ENCODE measurements around the gene AQP1.

Gene AQP1

DNA sequence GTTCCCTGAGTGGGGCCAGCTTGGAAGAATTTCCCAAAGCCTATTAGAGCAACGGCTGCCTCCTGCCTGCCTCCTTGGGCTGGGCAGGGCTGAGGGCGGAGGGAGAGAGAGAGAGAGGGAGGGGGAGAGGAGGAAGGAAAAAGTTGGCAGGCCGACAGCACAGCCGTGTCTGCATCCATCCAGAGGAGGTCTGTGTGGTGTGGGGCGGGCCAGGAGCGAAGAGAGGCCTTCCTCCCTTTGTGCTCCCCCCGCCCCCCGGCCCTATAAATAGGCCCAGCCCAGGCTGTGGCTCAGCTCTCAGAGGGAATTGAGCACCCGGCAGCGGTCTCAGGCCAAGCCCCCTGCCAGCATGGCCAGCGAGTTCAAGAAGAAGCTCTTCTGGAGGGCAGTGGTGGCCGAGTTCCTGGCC lies at the start of gene AQP1:
TSS of gene AQP1 (plus strand) at position 293 of the 409 bp plus-strand sequence. CDS start at position 350, 57 bp downstream.
- DNase-seq (ENCODE audit: low spot score in 2 of 2) (no peak), ATAC-seq (ENCODE audit: low read depth) (no peak)
- H3K4me1 Mint-ChIP-seq = peaks cover 4% of the 10 kb centered on the region
- H3K27ac Mint-ChIP-seq = no peak within 1 kb of the TSS
- H3K36me3 Mint-ChIP-seq = no peaks in the 10 kb centered on the region
- peaks cover 9% of the 10 kb centered on the region for H3K27me3 Mint-ChIP-seq
- no peak within 1 kb of the TSS for H3K4me3 Mint-ChIP-seq
- no peaks in the 10 kb centered on the region for H3K9me3 Mint-ChIP-seq

DNA sequence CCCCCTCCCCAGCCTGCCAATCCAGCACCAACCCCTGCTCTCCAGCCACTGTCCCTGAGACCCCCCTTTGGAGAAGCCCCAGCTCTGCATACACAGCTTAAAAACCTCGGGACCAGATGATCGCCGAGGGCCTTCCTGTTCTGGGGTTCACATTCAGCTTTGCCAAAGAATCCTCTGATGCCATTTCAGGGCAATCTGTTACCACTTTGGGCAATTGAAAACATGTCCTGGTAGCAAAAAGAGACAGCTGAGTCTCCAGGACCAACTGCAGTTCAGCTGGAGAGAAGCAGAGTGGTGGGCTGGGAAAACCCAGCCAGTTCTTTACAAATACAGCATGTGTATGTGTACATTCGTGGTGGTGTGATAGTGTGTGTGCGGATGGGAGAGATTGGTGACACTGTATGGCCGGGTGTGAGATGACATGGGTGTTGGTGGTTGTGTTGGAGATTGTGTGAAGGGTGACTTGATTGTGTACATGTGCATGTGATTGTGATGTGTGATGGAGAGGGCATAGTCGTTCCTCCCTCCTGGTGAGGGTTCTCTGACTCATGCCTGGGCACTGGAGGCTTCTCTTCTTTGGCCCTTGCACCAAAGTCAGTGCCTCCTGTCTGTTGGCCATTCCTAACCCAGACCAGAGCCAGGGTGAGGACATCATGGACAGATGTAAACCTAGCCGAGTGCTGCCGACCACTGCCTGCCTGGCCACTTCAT lies 48.5 kb upstream of the AQP1 start:
- DNase-seq (ENCODE audit: low spot score in 2 of 2) (no peak), ATAC-seq (ENCODE audit: low read depth) (no peak)
- H3K4me1 Mint-ChIP-seq = no peaks in the 10 kb centered on the region
- H3K27ac Mint-ChIP-seq = no peak overlapping the region
- no peak overlapping the region for H3K4me3 Mint-ChIP-seq
- no peaks in the 10 kb centered on the region for H3K36me3 Mint-ChIP-seq
- H3K9me3 Mint-ChIP-seq = no peaks in the 10 kb centered on the region
- no peaks in the 10 kb centered on the region for H3K27me3 Mint-ChIP-seq

DNA sequence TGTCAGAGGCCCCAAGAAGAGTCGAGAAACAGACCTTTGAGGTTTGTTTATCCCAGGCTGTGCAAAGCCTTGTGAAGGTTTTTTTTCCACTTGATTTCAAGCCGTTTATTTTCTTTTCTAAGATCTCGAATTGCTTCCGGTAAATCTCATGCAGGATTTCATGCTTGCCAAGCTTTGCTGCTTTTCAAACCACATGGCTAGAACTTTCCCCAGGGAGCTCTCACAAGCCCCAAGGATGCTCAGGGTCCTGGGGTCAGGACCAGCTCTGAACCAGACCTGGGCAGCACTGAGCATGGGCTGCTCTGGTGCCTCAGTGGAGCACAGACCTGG lies 48.0 kb upstream of the AQP1 start:
- no peak overlapping the region for H3K4me3 Mint-ChIP-seq
- H3K36me3 Mint-ChIP-seq = no peaks in the 10 kb centered on the region
- DNase-seq (ENCODE audit: low spot score in 2 of 2) (no peak), ATAC-seq (ENCODE audit: low read depth) (no peak)
- no peaks in the 10 kb centered on the region for H3K9me3 Mint-ChIP-seq
- no peaks in the 10 kb centered on the region for H3K27me3 Mint-ChIP-seq
- no peaks in the 10 kb centered on the region for H3K4me1 Mint-ChIP-seq
- no peak overlapping the region for H3K27ac Mint-ChIP-seq

DNA sequence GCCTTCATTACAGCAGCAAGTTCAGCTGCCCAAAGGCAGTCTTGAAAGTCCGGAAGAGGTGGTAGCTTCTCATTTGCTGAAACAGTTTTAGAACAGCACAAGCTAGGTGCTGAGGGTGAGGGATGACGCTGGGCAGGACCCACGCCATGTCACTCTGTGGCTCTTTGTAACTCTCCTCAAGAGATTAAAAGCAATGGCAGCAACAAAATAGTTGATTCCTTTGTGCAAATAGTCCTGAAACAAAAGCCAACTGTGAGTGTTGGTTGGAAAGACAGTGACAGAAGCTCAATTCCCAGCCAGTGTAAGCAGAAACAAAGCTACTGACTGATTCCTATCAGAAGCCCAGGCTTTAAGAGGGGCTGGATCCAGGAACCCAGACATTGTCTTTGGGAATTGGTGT lies 47.6 kb upstream of the AQP1 start:
- no peaks in the 10 kb centered on the region for H3K9me3 Mint-ChIP-seq

DNA sequence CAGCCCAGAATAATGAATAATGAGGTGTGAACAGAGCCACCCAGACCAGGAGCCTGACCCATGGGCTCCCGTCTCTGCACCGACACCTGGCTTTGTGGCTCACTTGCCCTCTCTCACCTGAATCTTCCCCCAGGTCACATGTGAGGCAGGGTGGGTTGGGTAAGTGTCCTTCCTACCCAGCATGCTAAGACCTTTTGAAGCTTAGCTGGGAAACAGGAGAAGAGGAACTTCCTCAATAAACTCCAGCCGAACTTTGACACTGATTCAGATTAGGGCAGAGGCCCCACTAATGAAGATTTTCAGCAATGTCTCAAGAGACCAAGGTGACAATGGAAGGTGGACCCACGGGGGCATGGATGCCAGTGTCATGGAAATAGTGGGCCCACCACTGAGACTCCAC lies 46.6 kb upstream of the AQP1 start:
- no peaks in the 10 kb centered on the region for H3K4me1 Mint-ChIP-seq
- H3K27me3 Mint-ChIP-seq = no peaks in the 10 kb centered on the region
- DNase-seq (ENCODE audit: low spot score in 2 of 2) (no peak), ATAC-seq (ENCODE audit: low read depth) (no peak)
- H3K4me3 Mint-ChIP-seq = no peak overlapping the region
- H3K36me3 Mint-ChIP-seq = no peaks in the 10 kb centered on the region
- H3K9me3 Mint-ChIP-seq = no peaks in the 10 kb centered on the region
- no peak overlapping the region for H3K27ac Mint-ChIP-seq

More for the DNA sequence above, 47.6 kb upstream of the AQP1 start:
- ATAC-seq (ENCODE audit: low read depth) (no peak), DNase-seq (ENCODE audit: low spot score in 2 of 2) (no peak)
- Mint-ChIP-seq H3K4me3 (no peak overlapping the region), H3K27me3 (no peaks in the 10 kb centered on the region), H3K36me3 (no peaks in the 10 kb centered on the region), H3K27ac (no peak overlapping the region), H3K4me1 (no peaks in the 10 kb centered on the region)

DNA sequence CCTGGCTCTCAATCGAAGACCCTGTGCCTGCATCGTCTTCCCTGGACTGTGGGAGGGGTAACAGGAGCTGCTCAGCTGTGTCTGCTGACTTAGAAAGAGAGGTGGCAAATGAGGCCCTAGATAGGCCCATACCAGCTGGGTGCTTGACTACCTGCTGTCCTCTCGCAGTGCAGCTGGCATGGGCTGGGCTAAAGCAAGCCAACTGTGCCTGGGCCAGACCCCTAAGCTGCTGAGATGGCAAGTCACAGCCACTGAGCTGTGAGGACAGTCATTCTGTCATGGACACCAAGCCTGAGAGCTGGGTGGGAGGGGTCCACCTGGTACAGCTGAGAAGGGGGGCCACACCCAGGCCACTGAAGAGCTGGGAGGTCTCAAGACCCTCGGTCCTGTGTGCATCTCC lies 45.8 kb upstream of the AQP1 start:
- Mint-ChIP-seq H3K27ac (no peak overlapping the region), H3K9me3 (no peaks in the 10 kb centered on the region), H3K36me3 (no peaks in the 10 kb centered on the region)

DNA sequence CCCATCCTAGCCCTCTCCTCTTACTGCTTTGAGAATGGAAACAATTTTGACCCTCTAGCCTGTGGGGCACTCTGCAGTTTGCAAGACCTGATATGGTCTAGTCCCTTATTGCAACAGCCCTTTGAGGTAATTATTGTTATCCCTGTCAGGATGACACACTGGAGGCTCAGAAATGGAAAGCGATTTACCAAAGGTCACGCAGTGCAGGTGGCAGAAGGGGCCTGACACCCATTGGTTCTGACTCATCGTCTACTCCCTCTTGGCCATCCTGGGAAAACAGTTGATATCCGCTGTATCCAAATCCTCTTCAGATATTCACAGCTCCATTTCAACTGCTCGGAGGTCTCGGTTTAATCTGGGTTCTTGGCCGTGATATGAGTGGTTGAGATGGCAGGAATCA lies 44.7 kb upstream of the AQP1 start:
- no peaks in the 10 kb centered on the region for H3K4me1 Mint-ChIP-seq
- no peaks in the 10 kb centered on the region for H3K27me3 Mint-ChIP-seq
- no peak overlapping the region for H3K27ac Mint-ChIP-seq
- DNase-seq (ENCODE audit: low spot score in 2 of 2) (no peak), ATAC-seq (ENCODE audit: low read depth) (no peak)
- no peaks in the 10 kb centered on the region for H3K9me3 Mint-ChIP-seq
- no peaks in the 10 kb centered on the region for H3K36me3 Mint-ChIP-seq
- no peak overlapping the region for H3K4me3 Mint-ChIP-seq

More for the DNA sequence above, 45.8 kb upstream of the AQP1 start:
- no peak overlapping the region for H3K4me3 Mint-ChIP-seq
- ATAC-seq (ENCODE audit: low read depth) = no peak
- H3K4me1 Mint-ChIP-seq = no peaks in the 10 kb centered on the region
- no peaks in the 10 kb centered on the region for H3K27me3 Mint-ChIP-seq
- no peak for DNase-seq (ENCODE audit: low spot score in 2 of 2)

DNA sequence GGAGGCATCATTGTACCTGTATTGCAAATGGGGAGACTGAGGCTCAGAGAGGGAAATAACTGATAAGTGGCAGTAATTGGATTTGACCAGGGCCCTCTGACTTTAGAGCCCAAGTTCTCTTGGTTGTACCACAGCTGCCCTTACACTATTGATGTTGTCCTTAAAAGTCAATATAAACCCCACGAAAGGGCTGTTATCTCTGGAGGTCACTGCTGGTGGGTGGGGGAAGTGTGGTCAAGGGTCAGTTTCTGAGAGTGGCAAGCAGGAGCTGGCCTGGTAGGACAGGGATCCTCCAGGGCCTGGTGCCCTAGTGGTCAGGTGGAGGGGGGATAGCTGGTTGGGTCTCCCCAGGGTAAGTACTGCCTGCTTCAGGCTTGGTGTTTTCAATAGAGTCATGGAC lies 44.2 kb upstream of the AQP1 start:
- Mint-ChIP-seq H3K4me3 (no peak overlapping the region), H3K27ac (no peak overlapping the region), H3K4me1 (no peaks in the 10 kb centered on the region), H3K9me3 (no peaks in the 10 kb centered on the region), H3K36me3 (no peaks in the 10 kb centered on the region), H3K27me3 (no peaks in the 10 kb centered on the region)
- no peak for ATAC-seq (ENCODE audit: low read depth)
- DNase-seq (ENCODE audit: low spot score in 2 of 2) = no peak

DNA sequence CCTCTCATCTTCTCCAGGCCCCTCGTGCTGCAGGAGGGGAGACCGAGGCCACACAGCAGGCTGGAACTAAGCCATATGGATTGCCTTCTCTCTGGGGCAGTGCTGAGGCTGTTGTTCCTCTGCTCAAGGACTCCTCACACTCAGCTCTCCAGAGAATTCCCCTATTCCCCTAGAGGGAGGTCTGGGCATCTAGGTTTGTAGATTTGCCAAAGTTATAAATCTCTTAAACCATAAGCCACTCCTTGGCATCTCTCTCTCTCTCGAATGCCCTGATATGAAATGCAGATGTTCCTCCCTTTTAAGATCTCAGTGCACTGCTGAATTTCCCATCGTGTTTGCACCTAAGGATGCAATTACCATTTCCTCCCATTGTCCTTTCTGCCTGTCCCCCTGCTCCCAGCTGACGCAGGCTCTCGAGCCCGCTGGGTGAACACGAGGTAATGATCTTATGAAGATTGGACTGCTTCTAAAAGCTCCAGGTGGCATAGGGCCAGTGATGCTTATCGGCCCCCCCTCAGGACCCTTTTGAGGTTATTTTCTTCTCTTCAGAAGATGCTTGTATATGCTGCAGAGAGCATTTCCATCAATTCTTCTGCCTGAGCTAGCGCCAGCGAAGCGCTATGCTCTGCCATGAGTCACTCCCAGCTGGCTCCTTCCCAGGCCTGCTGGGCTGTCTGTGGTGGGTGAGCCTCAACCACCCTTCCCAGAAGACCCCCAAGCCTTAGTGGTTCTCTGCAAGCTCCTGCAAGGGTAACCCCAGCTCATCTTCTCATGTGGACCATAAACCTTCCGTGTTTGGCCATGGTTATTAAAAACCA lies 41.6 kb upstream of the AQP1 start:
- DNase-seq (ENCODE audit: low spot score in 2 of 2) = no peak
- Mint-ChIP-seq H3K27me3 (no peaks in the 10 kb centered on the region), H3K4me3 (no peak overlapping the region), H3K36me3 (no peaks in the 10 kb centered on the region), H3K4me1 (no peaks in the 10 kb centered on the region), H3K27ac (no peak overlapping the region), H3K9me3 (no peaks in the 10 kb centered on the region)
- no peak for ATAC-seq (ENCODE audit: low read depth)

DNA sequence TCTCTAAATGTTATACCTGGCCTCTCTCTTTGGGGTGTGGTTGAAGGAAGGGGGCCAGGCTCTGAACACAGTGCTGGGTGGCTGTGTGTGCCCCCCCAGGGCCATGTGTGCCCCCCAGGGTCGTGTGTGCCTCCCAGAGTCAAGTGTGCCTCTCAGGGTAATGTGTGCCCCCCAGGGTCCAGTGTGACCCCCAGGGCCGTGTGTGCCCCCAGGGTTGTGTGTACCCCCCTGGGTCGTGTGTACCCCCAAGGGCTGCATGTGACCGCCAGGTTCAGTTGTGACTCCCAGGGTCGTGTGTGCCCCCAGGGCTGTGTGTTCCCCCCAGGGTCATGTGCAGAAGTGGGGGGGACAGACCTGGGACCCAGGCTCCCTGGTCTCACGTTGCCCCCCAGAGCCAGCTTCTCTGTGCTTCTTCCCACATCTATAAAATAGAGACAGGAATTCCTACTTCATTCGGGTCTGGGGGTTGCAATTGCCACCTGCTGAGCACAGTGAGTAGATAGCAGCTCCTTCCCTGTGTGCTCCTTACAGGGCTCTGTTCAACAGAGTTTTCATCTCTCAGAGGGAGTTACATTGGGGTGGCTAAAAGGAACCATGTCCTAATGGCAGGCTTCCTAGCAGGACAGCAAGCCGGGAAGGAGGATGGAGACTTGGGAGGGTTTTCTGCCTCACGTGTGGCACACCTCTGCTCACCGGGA lies 40.7 kb upstream of the AQP1 start:
- H3K4me1 Mint-ChIP-seq = no peaks in the 10 kb centered on the region
- H3K36me3 Mint-ChIP-seq = no peaks in the 10 kb centered on the region
- no peaks in the 10 kb centered on the region for H3K27me3 Mint-ChIP-seq
- H3K4me3 Mint-ChIP-seq = no peak overlapping the region
- H3K9me3 Mint-ChIP-seq = no peaks in the 10 kb centered on the region
- ATAC-seq (ENCODE audit: low read depth) = no peak
- DNase-seq (ENCODE audit: low spot score in 2 of 2) = no peak
- H3K27ac Mint-ChIP-seq = no peak overlapping the region

DNA sequence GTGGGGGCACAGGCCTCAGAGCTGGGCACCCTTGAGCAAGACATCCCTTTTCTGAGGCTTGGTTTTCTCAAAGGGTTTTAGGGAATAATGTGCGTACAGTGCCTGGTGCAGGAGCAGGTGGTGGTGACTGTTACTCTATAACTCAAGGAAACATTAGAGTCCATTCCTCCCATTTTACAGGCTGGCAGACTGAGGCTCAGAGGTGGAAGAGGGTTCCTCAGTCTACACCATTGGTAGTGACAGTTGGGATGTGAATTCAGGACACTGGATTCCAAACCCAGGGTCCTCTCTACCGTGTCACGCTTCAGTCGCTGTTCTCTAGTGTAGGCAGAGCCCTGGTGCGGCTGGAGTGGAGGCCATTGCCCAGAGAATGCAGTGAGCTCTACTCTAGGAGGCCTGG lies 40.0 kb upstream of the AQP1 start:
- Mint-ChIP-seq H3K4me3 (no peak overlapping the region), H3K27ac (no peak overlapping the region), H3K27me3 (no peaks in the 10 kb centered on the region), H3K36me3 (no peaks in the 10 kb centered on the region), H3K4me1 (no peaks in the 10 kb centered on the region), H3K9me3 (no peaks in the 10 kb centered on the region)
- no peak for DNase-seq (ENCODE audit: low spot score in 2 of 2)
- ATAC-seq (ENCODE audit: low read depth) = no peak

DNA sequence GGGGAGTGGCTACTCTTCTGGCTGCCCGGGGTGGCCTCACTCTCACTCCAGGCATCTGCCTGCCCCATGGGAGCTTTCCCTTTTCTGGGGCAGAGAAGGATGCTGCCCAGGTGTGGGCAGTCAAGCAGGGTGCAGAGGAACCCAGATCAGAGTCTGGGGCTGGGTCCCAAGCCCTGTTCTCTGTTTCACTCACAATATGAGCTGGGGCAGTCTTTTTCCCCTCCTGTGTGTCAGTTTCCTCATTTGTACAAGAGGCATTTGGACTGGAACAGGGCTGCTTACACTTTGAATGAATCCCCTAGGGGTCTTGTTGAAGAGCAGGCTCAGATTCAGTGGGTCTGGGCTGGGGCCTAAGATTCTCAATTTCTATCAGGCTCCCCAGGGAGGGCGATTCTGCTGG lies 38.4 kb upstream of the AQP1 start:
- no peak overlapping the region for H3K4me3 Mint-ChIP-seq
- H3K4me1 Mint-ChIP-seq = no peaks in the 10 kb centered on the region
- H3K27me3 Mint-ChIP-seq = no peaks in the 10 kb centered on the region
- no peak for DNase-seq (ENCODE audit: low spot score in 2 of 2)
- no peaks in the 10 kb centered on the region for H3K36me3 Mint-ChIP-seq
- H3K27ac Mint-ChIP-seq = no peak overlapping the region
- no peak for ATAC-seq (ENCODE audit: low read depth)
- no peaks in the 10 kb centered on the region for H3K9me3 Mint-ChIP-seq

DNA sequence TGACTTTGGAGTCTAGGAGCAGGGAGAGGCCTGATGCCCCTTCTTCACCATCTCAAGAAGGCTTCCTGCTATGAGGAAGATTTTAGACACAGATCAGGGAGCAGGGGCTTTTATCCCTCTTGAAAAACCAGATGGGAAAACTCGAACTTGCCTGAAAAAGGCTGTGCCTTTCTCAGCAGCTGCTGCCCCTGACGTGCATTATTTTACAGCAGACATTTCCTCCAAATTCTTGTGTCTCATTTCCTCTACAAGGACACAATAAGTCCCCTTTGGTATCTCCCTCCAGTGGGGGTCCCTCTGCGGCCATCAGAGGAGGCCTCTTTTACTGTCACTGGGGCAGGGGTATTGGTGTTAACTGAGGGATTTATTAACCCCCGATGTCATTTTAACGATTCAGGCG lies 38.0 kb upstream of the AQP1 start:
- Mint-ChIP-seq H3K36me3 (no peaks in the 10 kb centered on the region), H3K4me1 (no peaks in the 10 kb centered on the region), H3K27me3 (no peaks in the 10 kb centered on the region), H3K4me3 (no peak overlapping the region), H3K9me3 (no peaks in the 10 kb centered on the region), H3K27ac (no peak overlapping the region)
- ATAC-seq (ENCODE audit: low read depth) = no peak
- DNase-seq (ENCODE audit: low spot score in 2 of 2) = no peak

DNA sequence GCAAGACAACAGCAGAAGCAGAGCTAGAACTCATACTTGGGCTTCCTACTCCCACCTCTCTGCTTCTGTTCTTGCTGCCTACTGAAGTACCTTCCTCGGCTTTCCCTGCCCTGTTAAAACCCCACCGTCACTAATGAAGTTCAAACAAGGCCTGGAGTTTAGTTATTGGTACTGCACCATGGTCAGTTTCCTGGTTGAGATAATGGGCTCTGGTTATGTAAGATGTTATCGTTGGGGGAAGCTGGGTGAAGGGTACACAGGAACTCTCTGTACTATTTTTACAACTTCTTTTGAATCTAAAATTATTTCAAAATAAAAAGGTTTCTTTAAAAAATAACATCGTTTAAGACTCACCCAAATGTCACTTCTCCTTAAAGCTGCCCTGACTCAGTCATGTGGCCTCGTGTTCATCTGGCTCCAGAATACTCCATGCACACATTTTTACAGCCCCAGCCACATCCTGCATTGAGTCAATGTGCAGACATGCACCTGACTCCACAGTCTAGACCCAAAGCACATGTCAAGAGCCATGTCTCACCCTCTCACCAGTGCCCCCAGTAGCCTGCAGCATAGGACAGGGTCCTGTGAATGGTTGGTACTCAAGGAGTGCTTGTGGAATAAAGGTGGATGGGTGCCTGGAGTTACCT lies 36.9 kb upstream of the AQP1 start:
- Mint-ChIP-seq H3K27ac (no peak overlapping the region), H3K9me3 (no peaks in the 10 kb centered on the region)

More for the DNA sequence above, 36.9 kb upstream of the AQP1 start:
- H3K36me3 Mint-ChIP-seq = no peaks in the 10 kb centered on the region
- no peak overlapping the region for H3K4me3 Mint-ChIP-seq
- H3K4me1 Mint-ChIP-seq = no peaks in the 10 kb centered on the region
- H3K27me3 Mint-ChIP-seq = no peaks in the 10 kb centered on the region
- no peak for ATAC-seq (ENCODE audit: low read depth)
- DNase-seq (ENCODE audit: low spot score in 2 of 2) = no peak

All from memory B cell (primary cell).